ENCODE results near the gene INSC.
A peak's percentile ranks its signal among the peaks of the same experiment; 100 is the strongest.
"Not testable (repeated sequence)": the region's sequence is repeated elsewhere in the genome, so short reads cannot be mapped to it uniquely, and the experiment has no call there.

The INSC gene, protein sequence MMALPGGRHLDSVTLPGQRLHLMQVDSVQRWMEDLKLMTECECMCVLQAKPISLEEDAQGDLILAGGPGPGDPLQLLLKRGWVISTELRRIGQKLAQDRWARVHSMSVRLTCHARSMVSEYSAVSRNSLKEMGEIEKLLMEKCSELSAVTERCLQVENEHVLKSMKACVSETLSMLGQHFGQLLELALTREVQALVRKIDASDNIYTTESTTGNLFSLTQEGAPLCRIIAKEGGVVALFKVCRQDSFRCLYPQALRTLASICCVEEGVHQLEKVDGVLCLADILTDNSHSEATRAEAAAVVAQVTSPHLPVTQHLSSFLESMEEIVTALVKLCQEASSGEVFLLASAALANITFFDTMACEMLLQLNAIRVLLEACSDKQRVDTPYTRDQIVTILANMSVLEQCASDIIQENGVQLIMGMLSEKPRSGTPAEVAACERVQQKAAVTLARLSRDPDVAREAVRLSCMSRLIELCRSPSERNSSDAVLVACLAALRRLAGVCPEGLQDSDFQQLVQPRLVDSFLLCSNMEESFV

DNA sequence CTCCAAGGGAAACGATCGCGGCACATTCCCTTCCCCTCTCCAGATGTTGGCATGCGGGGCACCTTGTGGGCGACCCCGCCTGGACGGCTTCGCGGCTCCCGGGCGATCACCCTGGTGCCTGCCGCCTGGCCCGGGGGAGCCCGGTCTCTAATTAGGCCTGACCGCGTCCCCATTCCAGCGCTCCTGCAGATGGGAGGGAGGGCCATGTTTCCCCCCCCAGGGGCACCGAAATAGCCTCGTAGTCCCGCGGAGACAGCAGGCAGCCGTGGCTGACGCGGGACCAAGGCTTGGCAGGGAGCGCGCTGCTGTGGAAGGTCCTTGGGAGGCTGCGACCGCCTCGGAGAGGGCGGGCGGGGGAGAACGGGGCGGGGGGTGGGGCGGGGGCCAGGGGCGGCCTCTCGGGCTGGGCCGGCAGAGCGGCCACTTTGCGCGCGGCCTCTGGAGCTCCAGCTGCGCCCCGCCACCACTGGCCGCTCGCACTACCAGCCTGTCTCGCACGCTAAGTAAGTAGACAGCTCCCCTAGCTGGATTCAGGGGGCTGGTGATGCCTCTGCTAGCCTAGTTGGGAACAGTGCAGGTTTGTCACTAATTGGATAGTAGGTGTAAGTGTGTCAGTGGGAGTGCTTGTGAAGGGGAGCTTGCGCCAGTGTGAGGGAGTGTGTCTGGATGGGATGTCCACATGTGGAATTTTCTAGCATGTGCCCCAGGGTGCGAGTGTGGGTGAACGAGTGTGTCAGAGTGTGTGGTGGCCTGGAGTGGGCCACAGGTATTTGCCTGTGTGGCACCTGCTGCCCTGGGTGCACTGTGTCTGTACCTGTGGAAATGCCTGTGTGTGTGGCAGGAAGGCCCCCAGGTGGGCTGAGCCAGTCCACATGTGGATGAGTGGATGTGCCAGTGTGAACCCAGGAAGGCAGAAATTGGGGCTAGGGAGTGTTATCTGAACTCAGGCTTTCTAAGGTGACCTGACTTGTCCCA lies at the start of gene INSC:
INSC (plus strand) TSS at position 423 of the 975 bp plus-strand sequence. CDS start 34,252 bp downstream, outside the sequence.
- DNase-seq: no peak

DNA sequence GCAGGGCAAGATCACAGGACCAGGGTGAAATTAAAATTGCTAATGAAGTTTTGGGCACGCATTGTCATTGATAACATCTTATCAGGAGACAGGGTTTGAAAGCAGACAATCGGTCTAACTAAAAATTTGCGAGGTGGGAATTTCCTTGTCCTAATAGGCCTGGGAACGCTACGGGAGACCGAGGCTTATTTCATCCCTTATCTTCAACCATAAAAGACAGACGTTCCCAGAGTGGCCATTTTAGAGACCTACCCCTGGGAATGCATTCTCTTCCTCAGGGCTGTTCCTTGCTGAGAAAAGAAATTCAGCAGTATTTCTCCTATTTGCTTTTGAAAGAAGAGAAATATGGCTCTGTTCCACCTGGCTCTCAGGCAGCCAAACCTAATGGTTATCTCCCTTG lies 45.0 kb upstream of the INSC start:
- DNase-seq: not testable (repeated sequence)

DNA sequence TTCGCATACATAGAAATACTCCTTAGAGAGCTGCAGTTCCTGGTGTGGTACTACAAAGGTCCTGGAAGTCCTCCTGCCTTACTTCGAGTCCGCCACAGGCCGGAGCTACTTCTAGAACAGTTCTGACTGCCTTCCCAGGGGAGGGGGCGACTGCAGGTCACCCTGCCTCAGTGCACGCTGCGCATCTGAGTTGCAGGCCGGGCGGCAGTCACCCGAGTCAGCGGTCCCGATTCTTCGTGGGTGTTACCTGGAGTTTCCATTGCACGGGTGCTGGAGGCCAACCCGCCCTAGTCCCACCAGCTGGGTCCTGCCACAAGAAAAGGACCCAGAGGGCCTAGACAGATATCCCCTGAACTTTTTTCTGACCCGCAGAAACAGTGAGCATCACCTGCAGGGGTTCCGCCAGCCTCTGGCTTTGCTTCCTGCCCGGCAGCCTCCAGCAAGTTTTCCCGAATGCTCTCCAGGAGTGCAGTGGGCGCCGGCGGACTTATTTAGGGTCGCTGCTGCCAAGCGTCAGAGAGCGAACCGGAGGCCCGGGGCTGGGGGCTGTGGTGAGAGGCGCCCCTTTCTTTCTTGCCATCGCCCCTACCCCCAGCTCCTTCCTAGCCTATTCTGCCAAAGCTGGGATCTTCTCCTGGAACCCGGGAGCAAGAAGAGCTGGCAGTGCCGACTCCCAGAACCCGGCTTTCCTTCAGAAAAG lies 43.0 kb upstream of the INSC start:
- no peak for DNase-seq

DNA sequence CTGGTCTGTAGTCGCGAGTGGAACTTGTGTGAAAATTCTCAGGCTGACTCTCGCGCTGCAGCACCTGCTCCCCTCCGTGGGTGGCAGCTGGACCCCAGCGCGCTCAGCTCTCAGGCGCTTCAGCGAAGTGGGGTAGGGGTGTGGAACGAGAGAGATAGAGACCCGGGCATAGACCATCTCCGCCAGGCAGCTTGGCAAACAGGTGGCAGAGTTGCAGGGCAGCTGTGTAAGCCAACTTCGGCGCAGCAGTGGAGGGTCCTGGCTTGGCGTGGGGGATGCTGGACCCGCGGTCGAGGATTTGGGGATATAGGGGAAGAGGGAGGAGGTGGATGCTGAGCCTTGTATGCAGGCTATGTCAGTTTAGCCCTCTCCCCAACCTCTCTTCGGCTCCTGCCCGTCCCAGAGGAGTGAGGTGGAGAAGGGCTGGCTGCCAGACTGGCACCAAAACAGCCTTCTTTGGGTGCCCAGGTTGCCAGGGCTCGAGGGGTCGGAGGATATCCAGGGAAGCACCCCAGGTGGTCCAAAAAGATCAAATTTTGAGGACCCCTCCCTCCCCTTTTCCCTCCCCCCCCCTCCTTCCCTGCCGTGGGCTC lies 42.1 kb upstream of the INSC start:
- no peak for DNase-seq

DNA sequence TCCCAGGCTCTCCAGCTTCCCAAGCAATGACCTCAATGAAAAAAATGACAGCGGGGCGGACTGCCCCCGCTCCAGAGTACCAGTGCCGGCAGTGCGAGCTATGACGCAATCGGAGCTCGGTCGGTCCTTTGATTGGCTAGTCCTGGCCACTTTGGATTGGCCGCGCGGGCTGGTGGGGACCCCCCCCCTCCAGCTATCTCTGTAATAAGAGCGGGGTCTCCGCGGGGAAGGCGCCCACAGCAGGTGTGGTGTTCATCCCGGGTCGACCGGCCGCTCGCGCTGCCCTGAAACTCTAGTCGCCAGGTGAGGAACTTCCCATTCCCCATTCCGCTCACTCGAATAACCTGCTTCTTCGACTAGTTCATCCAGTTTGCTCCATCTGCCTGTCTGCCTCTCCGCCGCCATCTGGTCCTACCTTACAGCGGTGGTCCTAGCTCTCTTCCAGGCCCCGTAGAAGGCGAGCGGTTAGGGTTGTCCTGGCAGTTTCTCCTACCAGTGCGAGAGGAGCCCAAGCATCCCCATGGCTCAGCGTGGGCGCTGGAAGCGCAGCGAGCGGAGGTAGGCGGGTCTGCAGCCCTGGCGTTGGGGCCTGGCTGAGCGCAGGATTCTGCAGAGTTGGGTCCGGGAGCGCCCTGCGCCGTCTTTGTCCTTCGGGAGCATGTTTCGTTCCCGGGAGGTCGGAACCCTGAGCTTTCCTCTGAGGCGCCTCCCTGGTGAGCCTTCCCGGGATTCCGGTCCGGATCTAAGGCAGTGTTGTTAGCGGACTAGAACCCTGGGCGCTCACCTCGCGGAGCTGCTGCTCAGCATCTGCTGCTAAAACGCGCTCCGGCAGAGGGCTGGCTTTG lies 41.1 kb upstream of the INSC start, which contains the start of gene CALCB:
CALCB (plus strand) TSS at position 233 of the 845 bp plus-strand sequence. CDS start 1,126 bp downstream, outside the sequence.
- DNase-seq: peak; percentile 18

DNA sequence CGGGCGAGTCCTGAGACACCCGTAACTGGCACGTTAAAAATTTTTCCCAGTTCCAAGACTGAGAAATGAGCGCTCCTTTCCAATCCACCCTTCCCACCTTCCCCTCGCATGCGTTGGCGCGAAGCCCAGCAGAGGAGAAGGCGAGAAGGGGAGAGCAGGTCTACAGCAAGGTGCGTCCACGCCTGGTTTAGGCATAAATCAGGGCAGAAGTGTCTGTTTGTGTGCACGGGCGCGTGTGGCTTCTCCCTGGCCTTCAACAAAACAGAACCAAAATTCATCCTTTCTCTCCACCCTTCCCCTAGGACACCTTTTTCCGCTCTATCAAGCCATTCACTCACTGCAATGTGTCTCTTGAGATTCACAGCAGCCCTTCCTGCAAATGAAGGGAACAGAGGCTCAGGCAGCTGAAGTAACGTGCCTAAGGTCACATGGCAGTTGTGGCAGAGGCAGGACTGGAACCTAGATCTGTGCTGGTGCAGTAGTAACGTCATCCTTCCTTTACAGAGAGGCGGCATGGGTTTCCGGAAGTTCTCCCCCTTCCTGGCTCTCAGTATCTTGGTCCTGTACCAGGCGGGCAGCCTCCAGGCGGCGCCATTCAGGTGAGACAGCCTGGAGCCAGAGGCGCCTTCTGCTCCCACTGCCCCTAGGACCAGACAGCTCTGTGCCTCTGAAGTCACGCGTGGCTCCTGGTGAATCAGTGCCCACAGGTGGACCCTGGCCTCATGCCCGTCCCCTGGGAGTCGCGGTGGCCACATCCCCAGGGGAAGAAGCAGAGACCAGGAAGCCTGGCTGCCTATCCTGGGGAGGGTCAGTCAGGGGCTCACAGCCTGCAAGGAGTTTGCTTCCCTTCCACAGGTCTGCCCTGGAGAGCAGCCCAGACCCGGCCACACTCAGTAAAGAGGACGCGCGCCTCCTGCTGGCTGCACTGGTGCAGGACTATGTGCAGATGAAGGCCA lies 40.2 kb upstream of the INSC start:
- DNase-seq: peak; percentile 90

DNA sequence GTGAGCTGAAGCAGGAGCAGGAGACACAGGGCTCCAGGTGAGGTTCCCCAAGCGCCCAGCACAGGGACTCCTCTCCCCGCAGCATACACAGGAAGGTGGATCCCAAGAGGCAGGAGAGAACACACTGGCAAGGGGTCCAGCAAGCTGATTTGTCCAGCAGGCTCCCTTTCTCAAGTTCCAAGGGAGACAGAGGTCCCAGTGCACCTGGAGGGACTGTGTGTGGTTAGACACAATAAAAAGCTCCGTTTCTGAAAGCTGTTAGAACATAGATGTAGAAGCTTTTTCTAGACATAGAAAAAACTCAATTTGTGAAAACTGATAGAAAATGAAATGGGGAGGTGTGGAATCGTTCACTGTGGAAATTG lies 39.6 kb upstream of the INSC start:
- DNase-seq: no peak

DNA sequence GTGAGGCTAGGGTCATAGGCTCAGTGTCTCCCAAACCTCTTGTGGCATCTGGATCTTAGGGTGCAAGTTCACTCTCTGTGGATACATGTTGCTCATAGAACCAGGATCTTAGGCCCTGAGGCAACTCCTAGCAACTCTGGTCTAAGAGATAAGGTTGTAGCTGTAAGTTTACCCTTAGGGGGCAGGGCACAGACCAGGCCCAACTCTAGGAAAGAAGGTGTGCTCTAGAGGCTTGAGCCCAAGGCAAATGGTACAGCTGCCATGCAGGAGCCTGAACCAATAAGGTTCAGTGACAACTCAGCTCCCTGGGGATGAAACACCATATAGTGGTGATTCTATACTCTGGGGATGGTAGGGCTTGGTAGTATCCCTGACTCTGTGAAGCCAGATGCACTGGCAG lies 23.5 kb upstream of the INSC start:
- no peak for DNase-seq

DNA sequence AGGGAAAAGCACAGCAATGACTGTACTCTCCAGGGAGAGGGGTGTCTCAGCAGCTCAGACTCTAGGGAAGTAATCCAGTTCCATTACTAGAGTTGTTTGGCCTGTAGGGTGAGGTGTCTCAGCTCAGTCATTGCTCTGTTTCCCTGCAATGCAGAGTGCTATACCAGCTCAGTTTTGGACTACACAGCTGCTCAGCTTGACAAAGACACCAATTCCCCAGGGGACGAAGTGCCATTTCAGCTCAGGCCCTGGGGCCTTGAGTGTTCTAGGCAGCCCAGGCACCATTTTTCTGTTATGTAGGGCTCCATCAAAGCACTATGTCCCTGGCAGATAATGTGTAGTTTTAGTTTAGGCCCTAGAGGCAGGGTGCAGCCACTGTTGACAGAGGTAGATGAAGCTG lies 23.1 kb upstream of the INSC start:
- DNase-seq: no peak

DNA sequence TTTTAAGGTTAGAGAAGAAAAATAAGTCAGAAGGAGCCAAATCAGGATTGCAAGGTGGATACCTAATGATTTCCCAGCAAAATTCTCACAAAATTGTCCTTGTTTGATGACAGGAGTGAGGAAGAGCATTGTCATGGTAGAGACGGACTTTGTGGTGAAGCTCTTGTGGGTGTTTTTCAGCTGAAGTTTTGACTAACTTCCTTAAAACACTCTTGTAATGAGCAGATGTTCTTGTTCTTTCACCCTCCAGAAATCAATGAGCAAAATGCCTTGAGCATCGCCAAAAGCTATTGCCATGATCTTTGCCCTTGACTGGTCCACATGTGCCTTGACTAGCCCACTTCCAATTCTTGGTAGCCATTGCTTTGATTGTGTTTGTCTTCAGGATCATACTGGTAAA lies 21.3 kb upstream of the INSC start:
- peak; percentile 22 for DNase-seq

DNA sequence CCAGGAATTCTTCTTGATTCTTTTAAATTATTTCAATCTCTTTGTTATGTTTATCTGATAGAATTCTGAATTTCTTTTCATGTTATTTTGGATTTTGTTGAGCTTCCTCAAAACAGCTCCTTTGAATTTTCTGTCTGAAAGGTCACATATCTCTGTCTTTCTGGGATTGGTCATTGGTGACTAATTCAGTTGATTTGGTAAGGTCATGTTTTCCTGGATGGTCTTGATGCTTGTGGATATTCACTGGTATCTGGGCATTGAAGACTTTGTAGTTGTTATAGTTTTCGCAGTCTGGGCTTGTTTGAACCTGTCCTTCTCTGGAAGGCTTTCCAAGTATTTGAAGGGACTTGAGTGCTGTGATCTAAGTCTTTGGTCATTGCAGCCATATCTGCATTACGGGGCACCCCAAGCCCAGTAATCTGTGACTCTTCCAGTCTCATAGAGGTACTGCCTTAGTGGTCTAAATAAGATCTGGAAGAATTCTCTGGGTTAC lies 18.9 kb upstream of the INSC start:
- DNase-seq: no peak

DNA sequence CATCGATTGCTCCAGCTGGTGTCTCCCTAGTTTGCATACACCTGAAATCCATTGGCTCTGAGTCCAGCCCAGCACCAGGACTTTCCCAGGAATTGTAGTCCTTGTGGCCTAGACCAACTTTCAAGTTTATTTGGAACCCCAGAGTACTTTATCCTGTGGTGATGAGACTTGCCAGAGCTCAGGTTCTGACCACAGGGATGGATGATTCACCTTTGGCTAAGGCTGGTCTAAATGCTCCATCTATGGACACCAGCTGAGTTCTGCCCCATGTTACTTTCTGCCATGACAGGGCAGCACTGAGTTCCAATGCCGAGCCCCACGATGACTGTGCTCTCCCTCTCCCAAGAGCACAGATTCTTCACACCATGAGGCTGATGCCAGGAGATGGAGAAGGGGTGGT lies 17.3 kb upstream of the INSC start:
- DNase-seq: no peak

DNA sequence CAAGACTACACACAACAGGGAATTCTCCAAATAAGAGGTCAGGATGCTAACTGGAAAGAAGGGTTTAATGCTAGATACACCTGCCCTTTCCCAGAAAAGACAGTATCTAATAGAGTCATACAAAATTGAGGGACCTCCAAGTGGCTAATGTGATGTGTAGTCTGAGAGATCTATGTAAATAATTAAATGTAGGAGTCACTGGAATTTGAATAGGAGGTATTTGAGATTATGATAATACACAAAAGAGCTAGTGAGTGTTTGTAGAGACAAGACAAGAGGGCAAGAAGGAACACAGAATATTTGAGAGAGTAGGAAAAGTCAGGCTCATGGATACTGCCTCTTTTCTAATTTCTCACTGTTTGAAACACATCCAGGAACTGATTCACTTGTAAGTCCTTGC lies 15.5 kb upstream of the INSC start:
- no peak for DNase-seq

DNA sequence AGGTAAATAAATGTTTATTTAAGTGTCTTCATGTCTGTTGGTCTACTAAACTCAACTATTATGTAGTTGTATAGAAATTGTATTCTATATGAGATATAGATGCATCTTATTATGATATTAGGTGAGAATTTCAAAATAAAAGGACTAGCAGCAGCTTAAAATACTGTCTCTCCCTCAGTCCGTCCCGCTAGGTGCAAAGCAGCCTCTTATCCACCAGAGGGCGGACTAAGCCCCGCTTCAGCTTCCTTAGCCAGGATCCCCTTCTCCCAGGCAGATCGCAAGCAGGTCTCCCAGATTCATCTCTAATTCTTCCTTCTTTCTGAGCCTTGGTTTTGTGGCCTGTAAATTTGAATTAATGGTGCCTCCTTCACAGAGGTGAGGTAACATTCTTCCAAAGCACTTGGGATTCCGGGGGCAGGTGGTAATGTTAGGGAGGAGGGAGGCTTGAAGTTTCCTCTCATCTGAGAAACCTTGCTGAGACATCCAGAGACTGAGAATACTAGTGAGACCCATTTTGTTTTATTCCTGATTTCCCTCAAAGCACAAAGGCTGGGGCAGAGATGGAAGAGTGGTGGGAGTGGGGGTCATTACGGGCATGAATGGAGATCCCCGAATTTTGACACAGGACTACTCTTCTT lies 13.5 kb upstream of the INSC start:
- peak; percentile 68 for DNase-seq

DNA sequence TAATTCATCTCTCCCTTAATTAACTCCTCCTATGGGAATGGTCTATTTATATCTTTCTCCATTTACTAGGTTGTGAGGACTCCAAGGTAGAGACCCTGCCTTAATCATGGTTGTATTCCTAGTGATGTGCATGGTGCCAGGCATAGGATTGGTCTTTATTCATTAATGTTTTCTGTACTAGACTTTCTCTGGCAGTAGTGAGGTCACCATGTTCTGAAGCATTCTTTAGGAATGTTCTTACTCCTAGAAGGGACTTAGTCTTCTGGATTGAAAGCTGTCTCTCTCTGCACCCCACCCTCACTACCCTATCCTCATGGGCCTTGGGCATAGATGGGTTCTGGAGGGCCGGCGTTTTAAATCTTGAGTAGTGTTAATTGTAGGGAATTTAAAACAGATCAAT lies 10.6 kb upstream of the INSC start:
- no peak for DNase-seq

DNA sequence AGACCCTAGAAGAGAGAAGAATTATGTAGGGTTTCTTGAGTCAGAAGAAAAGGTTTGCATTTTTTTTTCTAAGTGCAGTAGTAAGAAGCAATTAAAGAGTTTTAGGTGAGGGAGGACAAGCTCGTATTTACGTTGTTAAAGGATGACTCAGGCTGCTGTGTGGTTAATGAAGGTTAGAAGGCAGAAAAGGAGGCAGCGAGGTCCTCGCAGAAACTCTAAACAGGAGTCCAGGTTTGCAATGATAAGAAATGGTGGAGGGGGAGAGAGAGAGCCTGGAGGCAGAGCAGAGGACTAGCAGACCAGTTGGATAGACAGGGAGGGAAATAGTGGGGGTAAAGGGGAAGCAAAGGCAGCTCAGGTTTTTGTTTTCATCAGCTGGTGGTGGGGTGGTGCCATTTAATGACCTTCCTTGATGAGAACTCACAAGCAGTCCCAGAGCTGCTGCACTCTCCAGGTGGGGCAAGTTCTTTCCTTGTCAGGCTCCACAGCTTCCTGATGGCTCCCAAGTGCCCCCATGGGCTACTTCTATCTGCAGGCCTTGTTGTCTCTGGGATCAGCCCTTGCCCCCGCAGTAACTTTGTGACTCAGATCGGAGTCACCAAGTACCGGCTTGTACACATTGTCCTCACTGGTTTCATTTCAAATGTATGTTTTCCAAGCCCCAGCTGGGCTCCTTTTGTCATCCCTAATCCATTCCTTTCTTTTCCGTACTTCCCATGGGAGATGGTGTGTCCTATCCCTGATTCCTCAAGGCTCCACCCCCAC lies 8.3 kb upstream of the INSC start:
- DNase-seq: no peak

DNA sequence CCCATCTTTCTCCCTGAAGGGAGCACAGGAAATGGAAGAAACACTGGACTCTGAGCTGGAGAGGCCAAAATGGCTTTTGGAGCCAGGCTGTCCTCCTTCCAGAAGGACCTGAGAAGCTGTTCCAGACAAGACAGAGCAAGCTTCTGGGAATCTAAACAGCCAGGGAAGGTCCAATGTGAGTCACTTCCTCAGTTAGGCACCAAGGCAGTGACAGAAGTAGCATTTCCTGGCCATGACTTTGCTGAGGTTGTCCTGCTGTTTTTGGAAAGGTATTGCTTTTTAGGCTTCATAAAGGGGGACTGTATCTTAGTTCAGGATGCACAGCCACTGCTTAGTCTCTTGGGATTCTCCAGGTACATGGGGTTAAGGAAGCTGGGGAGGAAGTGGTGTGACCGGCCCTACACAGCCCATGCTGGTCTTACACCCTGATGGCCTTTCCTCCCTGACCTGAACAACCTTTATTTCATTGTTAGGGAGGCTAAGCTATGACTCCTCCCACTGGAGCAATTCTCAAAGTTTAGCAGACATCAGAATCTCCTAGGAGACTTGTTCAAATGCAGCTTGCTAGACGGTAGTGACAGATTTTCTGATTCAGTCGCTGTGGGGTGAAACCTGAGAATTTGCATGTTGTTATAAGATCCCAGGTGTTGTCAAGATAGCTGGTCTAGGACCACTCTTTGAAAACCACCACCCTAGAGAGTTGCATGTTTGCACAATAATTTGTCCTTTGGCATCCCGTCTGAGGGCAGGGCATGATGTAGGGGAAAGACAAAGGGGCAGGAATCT lies 6.8 kb upstream of the INSC start:
- DNase-seq: no peak

DNA sequence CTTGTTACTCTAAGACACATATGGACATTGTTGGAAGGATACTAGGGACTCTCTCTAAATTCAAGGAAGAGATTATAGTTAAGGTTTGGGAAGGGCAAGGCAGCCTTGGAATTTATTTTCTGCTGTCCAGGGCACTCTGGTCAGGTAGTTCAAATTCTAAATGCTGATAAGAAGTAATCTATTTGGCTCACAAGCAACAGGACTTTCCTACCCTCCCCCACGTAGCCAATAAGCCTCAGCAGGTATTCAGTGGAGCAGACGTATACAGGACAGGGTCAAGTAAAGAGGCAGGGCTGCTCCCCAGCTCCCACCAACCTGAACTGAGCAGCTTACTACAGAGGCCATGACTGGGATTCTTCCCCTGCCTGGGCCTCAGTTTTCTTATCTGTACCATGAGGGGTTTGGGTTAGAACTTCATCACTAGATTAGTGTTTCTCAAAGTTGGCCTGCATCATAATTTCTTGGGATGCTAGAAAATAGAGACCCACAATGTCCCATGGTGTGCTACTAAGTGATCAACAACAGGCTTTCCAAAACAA lies 6.1 kb upstream of the INSC start:
- no peak for DNase-seq
